Activated naive CD4-positive, alpha-beta T cell (primary cell): ENCODE results near the gene DDHD1.
"Not testable (repeated sequence)": the region's sequence is repeated elsewhere in the genome, so short reads cannot be mapped to it uniquely, and the experiment has no call there.

ENCODE experiments used
- DNase-seq, 4 experiments: peaks; one replicate each; lab custom pipeline; 2025; lab: John Stamatoyannopoulos, UW

The DDHD1 gene

DNA sequence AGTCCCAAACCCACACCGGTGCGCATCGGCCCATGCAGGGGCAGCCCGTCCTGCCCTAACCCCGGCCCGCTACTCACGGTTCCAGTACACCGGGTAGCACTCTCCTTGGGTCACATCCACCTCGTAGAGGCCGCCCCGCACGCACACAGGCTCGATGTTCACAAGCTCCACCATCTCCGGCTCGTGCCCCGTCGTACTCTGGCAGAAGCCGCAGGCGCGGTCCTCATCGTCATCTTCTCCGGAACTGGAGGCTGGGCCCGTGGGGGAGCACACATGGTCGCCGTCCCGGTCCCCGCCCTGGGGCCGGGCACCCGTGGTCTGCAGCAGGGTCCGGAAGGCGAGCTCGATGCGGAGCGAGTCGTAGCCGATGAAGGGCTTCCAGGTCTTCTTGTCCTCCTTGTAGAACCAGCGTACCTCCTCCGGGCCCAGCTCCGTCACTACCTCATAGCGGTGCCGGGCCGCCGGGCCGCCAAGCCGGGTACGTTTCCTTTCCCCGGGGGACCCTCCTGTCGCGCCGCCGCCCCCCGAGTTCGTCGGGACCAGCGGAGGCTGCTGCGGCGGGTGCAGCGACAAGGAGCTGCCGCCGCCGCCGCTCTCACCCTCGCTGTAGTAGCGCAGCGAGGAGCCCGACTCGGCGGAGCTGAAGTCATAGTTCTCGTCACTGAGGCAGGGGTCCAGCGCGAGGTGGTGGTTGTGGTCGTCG lies 788 bp downstream of the DDHD1 start:
- peak; percentile 27 to 56 (median 45) for DNase-seq

GRCh38 chr14:53151523-53152183 lies 1.5 kb downstream of the DDHD1 start:
- DNase-seq, result peak; percentile 5 to 29 (median 23)

DNA sequence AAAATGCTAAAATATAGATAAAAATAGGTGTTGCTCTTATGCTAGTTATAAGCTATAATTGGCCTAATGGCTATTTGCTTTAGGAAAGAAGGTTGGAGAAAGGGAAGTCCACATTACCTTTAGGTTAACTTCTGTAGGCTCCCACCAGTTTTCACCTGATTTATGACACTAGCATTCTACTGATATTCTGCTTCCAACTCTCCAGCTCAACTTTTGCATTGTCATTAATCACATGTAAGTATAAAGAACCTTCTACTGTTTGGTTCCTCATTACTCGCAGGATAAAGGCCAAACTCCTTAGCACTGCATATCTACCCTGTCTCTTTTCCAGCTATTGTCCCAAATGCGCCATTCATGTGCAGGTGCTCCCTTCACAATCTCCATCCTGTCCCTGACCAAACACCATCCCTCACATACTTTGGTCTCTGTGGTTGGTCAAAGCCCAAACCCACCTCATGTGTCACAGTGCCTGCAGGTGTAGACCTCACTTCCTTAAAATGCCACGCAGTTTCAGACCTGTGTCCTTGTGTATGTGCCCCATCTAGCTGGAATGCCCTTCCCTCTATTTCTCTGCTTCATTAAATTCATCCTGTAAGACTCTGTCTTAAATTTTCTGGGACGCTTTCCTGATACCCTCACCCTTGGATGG lies 3.3 kb downstream of the DDHD1 start:
- no peak for DNase-seq

DNA sequence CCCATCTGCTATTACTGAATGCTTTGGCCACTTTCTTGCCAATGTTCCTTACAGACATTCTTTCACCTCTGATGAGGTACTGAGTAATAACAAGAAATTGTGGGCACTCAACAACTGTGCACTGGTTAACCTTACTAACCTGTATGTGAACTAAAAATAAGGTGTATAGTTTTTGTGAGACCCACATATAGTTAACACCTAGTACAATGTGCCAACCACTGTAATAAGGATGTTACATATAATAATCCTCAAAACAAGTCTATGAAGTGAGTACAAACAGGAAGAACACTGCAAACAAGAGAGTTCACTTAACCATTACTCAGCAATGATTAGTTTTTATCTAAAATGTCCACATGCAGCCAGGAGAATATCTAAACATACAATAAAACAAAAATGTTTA lies 4.5 kb downstream of the DDHD1 start:
- no peak for DNase-seq

GRCh38 chr14:53147893-53148292 lies 5.2 kb downstream of the DDHD1 start:
- DNase-seq, result no peak

DNA sequence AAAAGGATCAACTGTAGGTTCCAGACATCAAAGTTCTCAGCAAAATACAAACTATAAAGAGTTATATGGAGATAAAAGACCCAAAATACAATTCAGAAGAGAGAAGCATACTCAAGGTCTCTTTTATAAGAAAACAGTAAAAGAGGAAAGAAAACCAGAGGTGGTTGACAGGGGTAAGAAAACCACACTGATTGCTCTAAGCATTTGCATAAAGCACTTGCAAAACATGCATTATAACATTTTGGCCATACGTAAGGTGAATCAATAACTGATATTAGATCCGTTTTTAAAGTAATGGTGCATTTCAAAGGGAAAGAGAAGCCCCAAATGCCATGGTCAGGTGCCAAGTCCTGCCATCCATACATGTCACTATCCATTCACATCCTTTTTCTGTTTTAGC lies 5.9 kb downstream of the DDHD1 start:
- DNase-seq, result no peak

- DNase-seq, result no peak
Observed at GRCh38 chr14:53146739-53147138, 6.4 kb downstream of the DDHD1 start.

DNA sequence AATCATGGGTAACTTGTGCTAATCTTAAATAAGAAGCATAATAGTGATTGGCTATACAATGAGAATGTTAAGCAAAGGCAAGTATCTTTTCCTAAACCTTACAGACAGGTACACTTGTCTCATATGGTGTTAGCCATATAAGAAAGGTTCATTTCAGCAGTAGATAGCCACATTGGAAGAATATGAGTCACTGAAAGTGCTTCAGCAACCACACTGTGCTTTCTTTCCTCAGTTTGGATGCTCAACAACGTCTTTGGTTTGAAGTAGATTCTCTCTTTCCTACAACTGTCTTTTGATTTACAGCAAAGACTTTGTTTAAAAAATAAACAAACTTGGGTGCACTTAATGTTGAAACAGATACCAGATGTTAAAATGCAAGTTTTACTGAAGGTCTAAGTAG lies 8.9 kb downstream of the DDHD1 start:
- DNase-seq, result no peak

DNA sequence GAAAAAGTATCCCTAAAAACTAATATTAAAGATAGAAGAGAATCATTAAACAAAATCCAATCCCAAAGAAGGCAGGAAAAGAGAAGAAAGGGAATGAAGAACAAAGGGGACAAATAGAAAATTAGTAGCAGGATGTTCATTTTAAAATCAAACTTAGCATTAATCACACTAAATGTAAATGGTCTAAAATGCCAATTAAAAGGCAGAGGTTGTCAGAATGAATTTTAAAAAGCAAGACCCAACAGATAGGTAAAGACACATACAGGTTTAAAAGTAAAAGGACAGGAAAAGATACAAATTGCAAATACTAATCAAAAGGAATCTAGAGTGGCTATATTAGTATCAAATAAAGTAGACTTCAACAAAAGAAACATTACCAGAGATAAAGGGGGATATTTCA lies 12.5 kb downstream of the DDHD1 start:
- DNase-seq, result no peak

DNA sequence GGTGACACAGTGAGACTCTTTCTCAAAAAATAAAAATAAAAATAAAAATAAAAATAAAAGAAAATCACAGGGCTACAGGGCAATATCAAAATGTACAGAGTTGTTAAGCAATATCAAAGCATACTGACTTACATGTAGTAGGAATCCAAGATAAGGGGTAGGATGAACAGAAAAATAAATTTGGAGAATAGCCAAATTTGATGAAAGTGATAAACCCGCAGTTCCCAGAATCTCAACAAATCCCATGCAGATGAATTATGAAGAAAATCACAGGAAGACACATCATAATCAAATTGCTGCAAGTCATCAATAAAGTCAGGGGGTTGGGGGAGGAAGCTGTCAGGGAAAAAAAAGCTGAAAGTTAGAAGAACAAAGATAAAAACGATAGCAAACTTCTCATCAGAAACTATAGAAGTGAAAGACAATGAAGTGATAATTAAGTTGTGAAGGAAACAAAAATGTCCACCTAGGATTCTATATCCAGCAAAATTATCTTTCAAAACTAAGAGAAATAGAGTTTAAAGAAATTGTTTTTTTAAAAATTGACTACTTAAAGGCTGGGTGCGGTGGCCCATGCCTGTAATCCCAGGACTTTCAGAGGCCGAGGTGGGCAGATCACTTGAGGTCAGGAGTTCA lies 15.4 kb downstream of the DDHD1 start:
- DNase-seq, result no peak

DNA sequence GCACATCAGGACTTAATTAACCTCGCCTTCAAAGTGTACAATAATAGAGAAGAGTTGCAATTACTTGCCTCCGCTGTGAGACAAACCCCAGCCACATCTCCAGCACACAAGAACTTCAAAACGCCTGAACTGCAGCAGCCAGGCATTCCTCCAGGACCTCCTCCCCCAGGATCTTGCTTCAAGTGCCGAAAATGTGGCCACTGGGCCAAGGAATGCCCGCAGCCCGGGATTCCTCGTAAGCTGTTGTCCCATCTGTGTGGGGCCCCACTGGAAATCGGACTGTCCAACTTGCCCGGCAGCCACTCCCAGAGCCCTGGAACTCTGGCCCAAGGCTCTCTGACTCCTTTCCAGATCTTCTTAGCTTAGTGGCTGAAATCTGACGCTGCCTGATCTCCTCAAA lies 22.6 kb downstream of the DDHD1 start:
- DNase-seq, result not testable (repeated sequence)

- DNase-seq, result no peak
Observed at GRCh38 chr14:53128303-53129028, 24.7 kb downstream of the DDHD1 start.

- no peak for DNase-seq
Observed at GRCh38 chr14:53127832-53128231, 25.3 kb downstream of the DDHD1 start.

GRCh38 chr14:53127151-53127550 lies 26.0 kb downstream of the DDHD1 start:
- DNase-seq, result no peak

- no peak for DNase-seq
Observed at GRCh38 chr14:53126731-53127130, 26.4 kb downstream of the DDHD1 start.

DNA sequence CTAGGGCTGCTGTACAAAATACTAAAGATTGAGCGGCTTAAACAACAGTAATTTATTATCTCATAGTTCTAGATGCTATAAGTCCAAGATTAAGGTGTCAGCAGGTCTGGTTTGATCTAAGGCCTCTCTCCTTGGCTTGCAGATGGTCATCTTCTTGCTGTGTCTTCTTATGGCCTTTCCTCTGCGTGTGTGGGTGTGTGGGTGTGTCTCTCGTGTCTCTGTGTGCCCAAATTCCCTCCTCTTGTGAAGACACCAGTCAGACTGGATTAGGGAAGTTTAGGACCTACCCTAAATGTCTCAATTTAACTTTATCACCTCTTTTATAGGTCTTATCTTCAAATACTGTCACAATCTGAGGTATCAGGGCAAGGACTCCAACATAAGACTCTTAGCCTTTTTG lies 28.3 kb downstream of the DDHD1 start:
- no peak for DNase-seq

GRCh38 chr14:53121419-53121818 lies 31.7 kb downstream of the DDHD1 start:
- DNase-seq, result not testable (repeated sequence)

DNA sequence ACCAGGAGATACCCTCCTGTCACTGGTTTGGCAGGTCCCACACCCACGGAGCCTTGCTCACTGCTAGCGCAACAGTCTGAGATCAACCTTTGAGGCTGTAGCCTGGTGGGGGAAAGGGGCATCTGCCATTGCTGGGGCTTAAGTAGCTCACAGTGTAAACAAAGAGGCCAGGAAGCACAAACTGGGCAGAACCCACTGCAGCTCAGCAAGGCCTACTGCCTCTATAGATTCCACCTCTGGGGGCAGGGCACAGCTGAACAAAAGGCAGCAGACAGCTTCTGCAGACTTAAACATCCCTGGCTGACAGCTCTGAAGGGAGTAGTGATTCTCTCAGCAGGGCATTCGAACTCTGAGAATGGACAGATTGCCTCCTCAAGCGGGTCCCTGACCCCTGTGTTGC lies 35.6 kb downstream of the DDHD1 start:
- DNase-seq, result not testable (repeated sequence)

GRCh38 chr14:53113989-53114388 lies 39.1 kb downstream of the DDHD1 start:
- DNase-seq, result no peak

GRCh38 chr14:53110096-53110495 lies 43.0 kb downstream of the DDHD1 start:
- no peak for DNase-seq

GRCh38 chr14:53109105-53110041 lies 43.8 kb downstream of the DDHD1 start:
- no peak for DNase-seq
